DOHH2 (cell line): Measurements from ENCODE around the gene CSTB.

Source experiments
- CTCF ChIP-seq: fragments of 200-600 bp; sonication (generic); IDR thresholded peaks from one replicate; pipeline ENCODE4 v1.5.1; 2014; ENCODE audit warnings: antibody characterized with exemption, mild to moderate bottlenecking, low read depth, low read length; ENCODE audit not compliant: poor library complexity, severe bottlenecking
- EZH2phosphoT487 ChIP-seq: fragments of 200-600 bp; sonication (generic); IDR thresholded peaks from 2 replicates; pipeline ENCODE4 v1.6.1; 2017; ENCODE audit warnings: borderline replicate concordance, mild to moderate bottlenecking, antibody characterized with exemption, low read length, moderate library complexity, mixed read lengths

- no peak for TF ChIP-seq CTCF
- no peak for TF ChIP-seq EZH2phosphoT487
These were observed 29.2 kb upstream of the CSTB start for GRCh38 chr21:43805275-43805800.
